NCI-H460 (cell line): ENCODE measurements around the gene MREG. TPM values are rescaled to one million over a fixed set of nuclear protein-coding genes. Genes with fewer than 3 reads are reported as not detected.
A peak's percentile ranks its signal among the peaks of the same experiment; 100 is the strongest.

Source experiments
- DNase-seq: peaks from one replicate; pipeline ENCODE4 v3.0.0-alpha.2; 2016; ENCODE audit warnings: low read depth; ENCODE audit errors: extremely low read depth
- polyA plus RNA-seq: library from polyadenylated mRNA; depleted of rRNA; stranded (reverse); fragments of >200 nt; gene quantifications from 2 replicates; pipeline ENCODE4 v1.2.3, GENCODE V29; 2014; cell fraction: nucleus; rRNA removed
- total RNA-seq: library from RNA; depleted of rRNA; stranded (reverse); fragments of >200 nt; shearing (Covaris generic); gene quantifications from 2 replicates; pipeline ENCODE4 v1.2.3, GENCODE V29; 2014; rRNA removed

Gene MREG, protein sequence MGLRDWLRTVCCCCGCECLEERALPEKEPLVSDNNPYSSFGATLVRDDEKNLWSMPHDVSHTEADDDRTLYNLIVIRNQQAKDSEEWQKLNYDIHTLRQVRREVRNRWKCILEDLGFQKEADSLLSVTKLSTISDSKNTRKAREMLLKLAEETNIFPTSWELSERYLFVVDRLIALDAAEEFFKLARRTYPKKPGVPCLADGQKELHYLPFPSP
- 3.4 and 4.1 TPM in 2 replicates for total RNA-seq
- polyA plus RNA-seq, result 3.6 and 3.7 TPM in 2 replicates

DNA sequence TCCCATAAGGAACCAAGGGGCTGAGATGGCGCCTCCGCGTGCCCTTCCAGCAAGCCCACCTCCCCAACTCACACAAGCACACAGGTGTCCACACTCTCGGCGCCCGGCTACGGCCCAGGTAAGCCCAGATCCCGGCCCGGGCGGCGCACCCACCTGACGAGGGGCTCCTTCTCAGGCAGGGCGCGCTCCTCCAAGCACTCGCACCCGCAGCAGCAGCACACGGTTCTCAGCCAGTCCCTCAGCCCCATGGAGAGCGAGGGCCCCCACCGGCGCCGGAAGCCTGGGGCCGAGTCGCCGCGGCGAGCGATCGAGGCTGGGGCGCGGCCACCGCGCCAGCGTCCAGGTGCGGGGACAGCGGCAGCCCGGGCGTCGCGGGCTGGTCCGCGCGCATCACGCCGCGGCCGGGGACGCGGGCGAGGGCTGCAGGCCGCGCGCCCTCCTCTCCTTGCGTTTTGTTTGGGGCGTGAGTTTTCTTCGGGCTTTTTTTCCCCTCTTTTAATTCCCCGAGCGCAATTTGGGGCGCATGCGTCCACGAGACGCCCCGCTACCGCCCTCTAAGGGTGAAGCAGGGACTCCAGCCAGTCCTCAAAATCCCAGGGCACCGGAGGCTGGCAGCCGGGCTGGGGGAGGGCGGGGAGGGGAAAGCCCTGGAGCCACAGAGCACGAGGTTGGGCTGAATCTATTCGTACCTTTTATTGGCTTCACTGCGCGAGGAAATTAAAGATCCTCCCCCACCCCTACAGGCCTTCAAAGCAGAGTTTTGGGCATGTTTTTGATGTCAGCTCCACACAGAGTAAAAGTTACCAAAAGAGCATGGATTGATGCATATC lies at the start of gene MREG:
TSS of gene MREG (minus strand) at position 472 of the 830 bp plus-strand sequence. CDS start at position 248, 224 bp downstream.
- DNase-seq, result peak; percentile 74

DNA sequence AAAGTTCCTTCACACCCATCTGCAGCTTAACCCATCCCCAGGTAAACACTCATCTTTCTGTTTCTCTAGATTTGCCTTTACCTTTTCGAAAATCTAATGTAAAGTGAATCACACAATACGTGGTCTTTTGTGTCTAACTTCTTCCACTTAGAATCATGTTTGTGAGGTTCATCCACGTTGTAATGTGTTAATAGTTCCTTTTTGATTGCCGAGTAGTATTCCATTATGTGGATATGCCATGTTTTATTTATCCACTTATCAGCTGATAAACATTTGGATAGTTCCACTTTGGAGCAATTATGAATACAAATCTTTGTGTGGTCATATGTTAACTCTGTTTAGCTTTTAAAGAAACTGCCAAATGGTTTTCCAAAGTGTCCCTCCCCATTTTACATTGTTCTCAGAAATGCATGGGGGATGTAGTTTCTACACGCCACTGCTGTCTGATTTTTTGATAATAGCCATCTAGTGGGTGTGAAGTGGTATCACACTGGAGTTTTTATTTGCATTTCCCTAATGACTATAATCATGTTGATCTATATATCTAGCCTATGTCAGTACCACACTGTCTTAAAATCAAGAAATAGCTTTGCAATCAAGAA lies 46.0 kb upstream of the MREG start:
- DNase-seq, result no peak

DNA sequence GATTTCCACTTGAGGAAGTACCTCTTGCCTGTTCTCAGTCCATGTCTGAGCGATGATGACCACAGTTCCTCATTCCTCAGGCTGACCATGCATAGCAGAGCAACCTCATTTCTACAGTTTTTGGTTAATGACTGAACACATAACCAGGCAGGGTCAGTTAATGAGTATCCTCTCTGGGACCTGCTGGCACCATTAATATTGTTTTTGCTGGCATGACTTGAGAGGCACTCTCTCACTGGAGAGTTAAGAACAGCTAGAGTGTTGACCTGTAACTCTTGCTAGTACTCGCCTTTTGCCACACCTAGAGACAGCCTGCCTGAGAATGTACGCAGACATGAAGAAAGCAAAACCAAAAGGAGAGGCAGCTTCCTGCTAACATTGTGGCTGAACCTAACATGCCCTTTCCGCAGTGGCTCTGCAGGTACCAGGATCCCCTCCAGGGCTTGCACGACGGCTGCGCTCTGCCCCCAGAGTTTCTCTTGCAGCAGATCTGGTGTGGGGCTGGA lies 44.4 kb upstream of the MREG start:
- no peak for DNase-seq

DNA sequence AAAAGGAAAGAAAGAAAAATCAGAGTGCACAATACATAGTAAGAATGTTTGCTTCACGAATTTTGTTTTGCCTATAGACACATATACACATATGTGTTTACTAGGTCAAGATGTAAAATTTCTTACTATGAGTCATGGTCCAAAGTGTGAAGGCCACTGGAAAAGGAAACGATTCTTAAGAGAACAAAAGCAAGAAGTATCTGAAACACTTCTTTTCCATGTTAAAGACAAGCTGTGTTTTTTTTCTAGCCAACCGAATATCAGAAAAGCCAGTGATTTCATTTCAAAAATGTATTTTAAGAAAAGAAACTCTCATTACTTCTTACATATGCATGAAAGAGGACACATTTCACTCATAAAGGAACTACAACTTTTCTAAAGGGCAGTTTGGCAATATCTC lies 43.4 kb upstream of the MREG start:
- no peak for DNase-seq

DNA sequence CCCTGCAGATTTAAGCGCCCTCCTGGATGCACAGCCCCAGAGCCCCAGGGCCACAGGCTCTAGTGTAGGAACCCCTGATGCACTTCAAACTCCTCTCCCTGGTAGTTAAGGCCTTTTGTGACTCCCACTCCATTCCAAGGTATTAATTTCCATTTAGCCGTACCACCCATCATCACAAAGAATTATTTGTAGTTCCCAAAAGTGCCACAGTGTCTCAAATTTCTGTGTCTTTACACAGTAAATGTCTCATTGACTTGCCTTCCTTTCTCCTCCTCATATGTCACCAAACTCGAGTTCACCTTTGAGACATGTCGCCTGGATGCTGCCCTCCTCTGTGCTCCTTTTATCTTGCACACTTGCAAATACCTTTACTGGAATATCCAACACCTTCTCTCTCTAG lies 42.3 kb upstream of the MREG start:
- DNase-seq, result no peak

DNA sequence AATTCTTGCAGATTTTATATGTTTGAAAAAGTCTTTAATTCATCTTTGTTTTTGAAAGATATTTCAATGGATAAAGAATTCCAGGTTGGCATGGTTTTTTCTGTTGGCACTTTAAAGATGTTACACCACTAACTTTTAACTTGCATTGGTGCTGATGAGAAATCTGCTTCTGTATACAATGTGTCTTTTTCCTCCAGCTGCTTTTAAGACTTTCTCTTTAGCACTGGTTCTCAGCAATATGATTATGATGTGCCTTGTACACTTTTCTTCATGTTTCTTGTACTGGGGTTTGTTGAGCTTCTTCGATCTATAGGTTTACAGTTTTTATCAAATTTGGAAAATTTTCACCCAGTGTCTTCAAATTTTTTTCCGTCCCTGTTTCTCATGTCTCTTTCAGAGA lies 39.1 kb upstream of the MREG start:
- no peak for DNase-seq

DNA sequence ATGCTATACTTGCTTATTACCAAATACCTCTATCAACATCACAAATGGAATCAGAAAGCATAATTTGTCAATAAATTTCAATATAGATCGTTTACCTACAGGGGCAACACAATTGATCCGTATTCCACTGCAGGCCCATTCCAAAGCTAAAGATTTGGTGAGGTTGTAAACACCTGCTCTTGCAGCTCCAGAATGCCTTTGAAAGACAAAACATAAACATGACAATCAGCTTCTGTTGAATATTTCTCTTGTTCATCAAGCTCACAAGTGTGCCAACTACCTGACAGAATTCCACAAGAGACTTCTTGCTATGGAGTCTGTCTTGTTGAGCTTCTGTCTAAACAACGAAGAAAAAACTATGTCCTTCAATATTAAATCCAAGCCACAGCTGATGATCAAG lies 38.0 kb upstream of the MREG start:
- no peak for DNase-seq

DNA sequence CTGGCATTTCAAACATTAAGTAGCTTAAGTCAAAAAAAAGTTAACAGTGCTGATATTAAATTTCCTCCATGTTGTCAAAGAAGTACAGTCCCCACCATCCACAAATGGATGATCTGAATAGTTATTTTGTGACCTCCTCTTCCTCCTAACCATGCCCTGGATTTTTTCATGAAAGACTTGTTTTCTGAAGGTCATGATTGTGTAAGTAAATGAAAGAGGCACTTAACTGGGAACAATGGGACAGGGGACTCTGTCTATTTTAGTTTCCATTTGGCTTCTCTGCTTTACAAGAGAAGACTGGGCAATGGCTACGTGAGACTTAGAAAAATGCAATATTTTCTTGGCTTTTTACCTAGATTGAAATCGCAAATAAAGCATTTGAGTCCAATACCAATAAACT lies 36.1 kb upstream of the MREG start:
- no peak for DNase-seq

DNA sequence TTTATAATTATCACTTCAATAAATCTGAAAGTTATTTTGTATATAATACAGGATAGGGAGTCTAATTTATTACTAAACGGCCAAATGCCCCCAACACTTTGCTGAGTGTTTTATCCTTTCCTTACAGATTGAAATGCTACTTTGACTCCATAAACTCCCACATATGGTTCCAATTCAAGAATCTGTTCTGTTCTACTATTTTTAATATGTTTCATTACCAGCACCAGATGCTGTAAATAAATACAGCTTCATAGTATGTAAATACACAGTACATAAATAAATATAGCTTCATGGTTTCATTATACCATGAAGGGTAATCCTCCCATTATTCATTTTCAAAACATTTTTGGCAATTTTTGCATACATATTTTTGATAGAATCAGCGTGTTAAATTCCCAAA lies 34.0 kb upstream of the MREG start:
- no peak for DNase-seq

DNA sequence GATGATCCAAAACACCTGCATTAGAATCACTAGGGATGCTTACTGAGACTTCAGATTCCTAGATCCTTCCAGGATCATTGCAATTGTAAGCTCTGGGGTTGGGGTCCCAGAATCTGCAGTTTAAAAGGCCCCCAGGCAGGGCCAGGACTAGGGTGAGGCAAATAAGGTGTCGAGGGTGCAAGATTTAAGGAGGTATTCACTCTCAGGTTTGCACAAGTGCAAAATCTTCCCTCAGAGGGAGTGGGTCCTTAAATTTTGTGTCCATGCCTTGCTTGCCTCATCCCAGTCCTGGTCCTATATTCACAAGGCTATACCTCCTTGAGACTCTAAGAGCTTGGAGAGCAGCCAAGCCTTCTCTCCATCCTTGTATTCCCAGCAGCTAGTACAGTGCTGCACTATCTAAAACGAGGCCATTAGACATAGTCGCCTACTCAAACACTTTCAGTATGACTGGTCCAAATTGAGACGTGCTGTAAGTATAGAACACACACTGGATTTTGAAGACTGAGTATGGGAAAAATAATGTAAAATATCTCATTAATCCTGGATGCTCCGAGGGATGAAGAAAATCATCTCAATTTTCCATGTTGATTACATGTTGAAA lies 31.6 kb upstream of the MREG start:
- DNase-seq, result no peak

DNA sequence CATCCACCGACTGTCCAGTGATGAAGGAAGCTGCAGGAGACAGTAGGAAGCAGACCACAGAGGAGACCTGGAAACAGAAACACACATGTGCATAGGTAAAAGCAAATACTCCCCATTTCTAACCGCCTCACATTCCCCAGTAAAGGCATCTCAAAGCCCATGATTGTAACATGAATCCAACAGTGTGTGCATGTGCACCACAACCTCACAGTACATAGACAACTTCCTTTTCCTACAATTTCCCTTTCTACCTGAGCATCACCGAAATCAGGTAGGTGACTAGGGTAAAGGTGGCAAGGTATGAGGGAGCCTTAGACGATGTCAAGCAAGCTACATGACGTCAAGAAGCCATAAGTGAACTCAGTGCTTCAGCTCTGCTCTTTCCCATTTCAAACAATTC lies 30.6 kb upstream of the MREG start:
- no peak for DNase-seq

DNA sequence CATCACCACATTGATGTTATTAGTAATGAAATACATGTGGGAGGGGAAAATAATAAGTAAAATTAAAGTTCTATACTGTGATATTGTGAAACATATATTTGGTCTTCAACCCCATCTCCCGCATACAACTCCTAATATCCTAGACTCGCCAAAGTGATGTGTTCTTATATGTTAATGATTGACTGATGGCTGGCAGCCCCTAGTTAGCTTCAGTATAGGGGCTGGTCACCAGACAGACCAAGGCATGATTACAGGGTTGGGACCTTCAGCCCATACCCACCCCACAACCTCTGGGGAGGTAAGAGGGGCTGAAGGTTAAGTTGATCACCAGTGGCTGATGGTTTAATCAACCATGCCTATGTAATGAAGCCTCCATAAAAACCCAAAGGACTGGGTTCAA lies 28.1 kb upstream of the MREG start:
- no peak for DNase-seq

DNA sequence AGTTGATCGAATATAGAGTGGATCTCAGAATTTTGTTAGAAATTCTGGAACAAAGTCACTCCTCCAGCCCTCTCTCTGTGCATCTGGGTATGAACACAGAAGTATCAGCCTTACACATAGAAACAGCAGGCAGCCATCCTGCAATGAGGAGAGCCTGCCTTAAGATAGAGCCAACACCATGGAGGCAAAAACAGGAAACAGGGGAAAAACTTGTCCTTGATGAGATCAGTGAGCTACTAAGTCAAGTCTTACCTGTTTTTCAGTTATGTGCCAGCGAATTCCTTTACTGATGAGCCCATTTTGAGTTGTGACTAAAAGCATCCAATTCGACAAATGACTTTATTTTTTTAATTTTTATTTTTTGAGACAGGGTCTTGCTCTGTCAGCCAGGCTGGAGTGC lies 26.6 kb upstream of the MREG start:
- no peak for DNase-seq

DNA sequence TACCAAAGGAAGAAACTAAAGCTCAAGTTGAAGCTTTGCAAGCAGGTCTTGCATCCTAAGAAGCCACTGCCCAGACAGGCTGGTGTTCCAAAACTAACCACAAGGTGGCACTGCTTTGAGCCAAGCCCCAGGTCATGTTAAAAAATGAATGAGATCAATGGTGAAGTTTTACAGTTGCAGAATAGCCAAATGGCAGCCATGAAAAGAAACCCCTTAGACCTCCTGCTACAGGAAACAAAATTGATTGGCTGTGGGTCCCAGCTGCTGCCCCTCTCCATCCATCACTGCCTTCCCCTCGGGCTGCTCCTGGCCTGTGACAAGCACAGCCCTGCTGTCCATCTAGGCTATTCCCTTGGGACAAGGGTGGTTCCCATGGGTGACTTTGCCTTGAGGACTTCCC lies 20.7 kb upstream of the MREG start:
- peak; percentile 48 for DNase-seq

DNA sequence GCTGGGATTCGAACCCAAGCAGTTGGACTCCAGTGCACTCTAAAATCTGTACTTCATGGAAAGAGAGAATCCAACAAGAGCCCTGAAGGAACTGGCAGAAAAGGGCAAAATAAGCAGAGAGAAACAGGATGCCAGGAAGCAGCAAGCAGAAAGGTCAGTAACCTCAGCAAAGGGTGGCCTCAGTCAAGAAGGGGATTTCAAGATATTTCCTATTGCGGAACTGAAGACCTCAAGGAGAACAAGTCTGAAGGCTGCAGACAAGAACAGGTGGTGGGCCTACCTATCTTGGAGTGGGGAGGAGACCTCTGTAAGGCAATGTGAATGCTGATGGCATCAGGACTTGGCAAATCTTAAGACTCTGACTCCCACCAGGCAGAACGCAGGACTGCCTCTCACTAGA lies 20.1 kb upstream of the MREG start:
- DNase-seq, result no peak

DNA sequence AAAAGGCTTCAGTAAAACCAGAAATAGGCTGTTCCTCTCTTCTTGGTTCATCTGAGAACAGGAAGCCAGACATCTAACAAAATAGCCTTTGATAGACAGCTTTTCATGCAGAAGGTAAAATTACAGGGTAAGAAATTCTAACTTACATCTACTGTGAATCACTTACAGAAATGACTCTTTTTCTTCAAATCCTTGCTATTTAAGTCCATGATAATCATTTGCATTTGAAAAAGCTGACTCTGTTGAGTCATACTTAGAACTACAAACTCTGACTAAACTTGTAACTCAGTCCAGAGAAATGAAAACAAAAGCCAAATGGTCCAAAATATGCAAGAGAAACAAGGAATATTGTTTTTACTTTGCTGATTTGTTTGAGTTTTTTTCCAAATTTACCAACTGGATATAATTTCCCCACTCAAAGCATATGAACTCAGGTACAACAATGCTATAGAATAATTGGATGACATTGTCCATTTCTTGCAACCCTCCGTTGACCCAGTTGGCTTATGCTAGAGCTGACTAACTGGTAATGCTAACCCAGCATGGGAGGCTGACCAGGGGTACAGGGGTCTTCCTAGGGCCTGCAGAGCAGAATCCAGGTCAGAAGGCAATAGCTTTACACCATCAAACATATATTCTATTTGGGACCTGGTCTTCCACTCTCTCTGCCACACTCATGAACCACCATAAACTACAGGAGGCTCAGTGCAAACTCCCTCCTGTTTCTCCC lies 18.8 kb upstream of the MREG start:
- DNase-seq, result no peak

DNA sequence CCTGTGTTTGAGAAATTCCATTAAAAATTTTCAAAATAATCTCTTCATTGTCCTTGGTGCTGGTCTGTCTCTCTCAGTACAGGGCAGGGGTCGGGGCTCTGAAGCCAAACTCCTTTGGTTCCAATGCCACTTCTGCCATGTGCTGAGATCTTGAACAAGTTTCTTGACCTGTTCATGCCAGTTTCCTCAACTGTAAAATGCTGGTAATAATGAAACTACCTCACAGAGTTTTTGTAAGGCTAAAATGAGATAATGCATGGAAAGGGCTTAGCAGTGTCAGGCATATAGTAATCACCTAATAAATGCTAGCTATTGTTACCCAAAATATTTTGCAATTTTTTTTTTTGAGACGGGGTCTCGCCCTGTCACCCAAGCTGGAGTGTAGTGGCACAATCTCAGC lies 16.9 kb upstream of the MREG start:
- DNase-seq, result no peak

DNA sequence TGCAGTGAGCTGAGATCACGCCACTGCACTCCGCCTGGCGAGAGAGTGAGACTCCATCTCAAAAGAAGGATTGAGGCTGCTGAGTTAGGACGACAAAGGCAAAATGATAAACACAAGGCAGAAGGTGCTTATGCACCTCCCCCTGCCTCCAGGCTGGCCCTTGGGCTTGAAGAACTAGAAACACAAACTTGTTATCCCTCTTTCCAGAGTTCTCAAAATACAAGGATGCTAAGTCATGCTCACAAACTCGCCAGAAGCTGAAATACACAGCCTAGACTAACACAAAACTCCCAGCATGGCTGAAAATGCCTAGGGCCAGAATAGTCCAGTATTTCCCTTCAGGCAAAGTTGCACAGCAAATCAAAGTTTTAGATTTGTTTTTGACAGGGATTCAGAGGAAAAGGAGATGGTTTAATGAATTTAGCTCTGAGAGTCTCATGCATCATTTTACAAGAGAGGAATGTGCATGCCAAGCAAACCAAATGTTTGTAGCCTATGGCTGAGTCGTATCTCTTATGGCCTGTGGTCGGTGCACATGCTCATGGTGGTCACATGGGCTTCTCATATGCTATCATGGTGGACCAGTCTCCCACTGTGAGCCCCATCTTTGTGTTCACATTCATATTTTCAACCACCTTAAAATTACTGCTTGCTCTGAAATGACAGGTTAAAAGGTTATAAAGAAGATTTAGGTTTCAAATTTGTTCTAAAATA lies 16.2 kb upstream of the MREG start:
- DNase-seq, result no peak

DNA sequence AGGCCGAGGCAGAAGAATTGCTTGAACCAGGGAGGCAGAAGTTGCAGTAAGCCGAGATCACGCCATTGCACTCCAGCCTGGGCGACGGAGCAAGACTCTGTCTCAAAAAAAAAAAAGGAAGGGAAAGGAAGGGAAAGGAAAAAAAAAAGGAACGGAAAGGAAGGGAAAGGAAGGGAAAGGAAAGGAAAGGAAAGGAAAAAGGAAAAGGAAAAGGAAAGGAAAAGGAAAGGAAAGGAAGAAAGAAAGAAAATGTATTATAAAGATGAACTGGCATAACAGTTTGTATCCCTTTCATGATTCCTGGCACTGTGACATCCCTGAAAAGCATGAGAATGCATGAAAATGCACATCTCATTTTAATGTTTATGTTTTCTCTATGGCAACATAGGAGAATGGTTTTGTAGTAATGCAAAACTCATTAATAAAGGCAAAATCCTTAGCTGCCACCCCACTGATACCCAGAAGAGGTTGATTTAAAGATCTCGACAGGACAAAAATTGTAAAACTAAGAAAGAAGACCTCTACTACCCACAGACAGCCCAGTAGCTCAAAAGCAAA lies 11.5 kb upstream of the MREG start:
- DNase-seq, result no peak
